Measurements from ENCODE around the gene IFNL3.
A peak's percentile ranks its signal among the peaks of the same experiment; 100 is the strongest.

Gene IFNL3

GRCh38 chr19:39212375-39212742 is 32.4 kb downstream of the IFNL3 start:
- no peak for DNase-seq

- no peak for DNase-seq
Observed at GRCh38 chr19:39211731-39212374, 33.0 kb downstream of the IFNL3 start.

- DNase-seq = no peak
Observed at GRCh38 chr19:39209196-39209595, 35.6 kb downstream of the IFNL3 start.

- no peak for DNase-seq
Observed at GRCh38 chr19:39208175-39208795, 36.5 kb downstream of the IFNL3 start.

GRCh38 chr19:39207293-39207836 is 37.4 kb downstream of the IFNL3 start:
- DNase-seq = no peak

GRCh38 chr19:39206122-39206521 is 38.7 kb downstream of the IFNL3 start:
- no peak for DNase-seq

GRCh38 chr19:39205449-39205764 is 39.4 kb downstream of the IFNL3 start:
- no peak for DNase-seq

GRCh38 chr19:39203372-39204341 is 41.1 kb downstream of the IFNL3 start, which contains the start of gene SYCN:
Gene SYCN, minus strand, starts transcription at chr19:39204263. Its CDS starts 9 bp downstream, at chr19:39204254.
- DNase-seq = no peak

- no peak for DNase-seq
Observed at GRCh38 chr19:39202998-39203355, 41.8 kb downstream of the IFNL3 start.

GRCh38 chr19:39200803-39201115 is 44.0 kb downstream of the IFNL3 start:
- no peak for DNase-seq

GRCh38 chr19:39200066-39200802 is 44.6 kb downstream of the IFNL3 start:
- DNase-seq = peak; percentile 22

- DNase-seq = peak; percentile 69
Observed at GRCh38 chr19:39199025-39199424, 45.8 kb downstream of the IFNL3 start.

GRCh38 chr19:39197808-39198207 is 47.0 kb downstream of the IFNL3 start:
- DNase-seq = no peak

- DNase-seq = no peak
Observed at GRCh38 chr19:39196860-39197562, 47.8 kb downstream of the IFNL3 start, which contains the start of gene NCCRP1. Gene NCCRP1, plus strand, starts transcription at chr19:39196964. Its CDS starts 19 bp downstream, at chr19:39196983.

- no peak for DNase-seq
Observed at GRCh38 chr19:39196320-39196719, 48.5 kb downstream of the IFNL3 start.

GRCh38 chr19:39195755-39196154 is 49.1 kb downstream of the IFNL3 start:
- no peak for DNase-seq

- DNase-seq = peak; percentile 47
Observed at GRCh38 chr19:39194832-39195542, 49.8 kb downstream of the IFNL3 start.

GRCh38 chr19:39193803-39194202 is 51.0 kb downstream of the IFNL3 start:
- DNase-seq = no peak

All from NCI-H146 (cell line).